MG63 (cell line): ENCODE results near the gene SIX3. TPM values are rescaled to one million over a fixed set of nuclear protein-coding genes. Genes with fewer than 3 reads are reported as not detected.

Source experiments
- DNase-seq: peaks from one replicate; pipeline ENCODE4 v3.0.0-alpha.2; 2020
- H3K27me3 ChIP-seq: fragments of 250-450 bp; sonication (Bioruptor Pico); 2 replicates; pipeline ENCODE4 v1.5.1; 2020; ENCODE audit warnings: mild to moderate bottlenecking, moderate library complexity
- H3K36me3 ChIP-seq: fragments of 250-450 bp; sonication (Bioruptor Pico); 2 replicates; pipeline ENCODE4 v1.5.1; 2020; ENCODE audit warnings: mild to moderate bottlenecking, moderate library complexity
- H3K4me3 ChIP-seq: fragments of 250-450 bp; sonication (Bioruptor Pico); 2 replicates; pipeline ENCODE4 v1.5.1; 2020; ENCODE audit warnings: mild to moderate bottlenecking, moderate library complexity
- H3K9me3 ChIP-seq: fragments of 250-450 bp; sonication (Bioruptor Pico); 2 replicates; pipeline ENCODE4 v1.5.1; 2020; ENCODE audit warnings: mild to moderate bottlenecking, moderate library complexity
- total RNA-seq: library from RNA; depleted of rRNA; stranded (reverse); fragments of >200 nt; shearing (Covaris generic); gene quantifications from 2 replicates; pipeline ENCODE4 v1.2.3, GENCODE V29; 2014; ENCODE audit warnings: low replicate concordance; rRNA removed

SIX3 gene
- total RNA-seq, 1 experiment from 2014 or later, result not detected

DNA sequence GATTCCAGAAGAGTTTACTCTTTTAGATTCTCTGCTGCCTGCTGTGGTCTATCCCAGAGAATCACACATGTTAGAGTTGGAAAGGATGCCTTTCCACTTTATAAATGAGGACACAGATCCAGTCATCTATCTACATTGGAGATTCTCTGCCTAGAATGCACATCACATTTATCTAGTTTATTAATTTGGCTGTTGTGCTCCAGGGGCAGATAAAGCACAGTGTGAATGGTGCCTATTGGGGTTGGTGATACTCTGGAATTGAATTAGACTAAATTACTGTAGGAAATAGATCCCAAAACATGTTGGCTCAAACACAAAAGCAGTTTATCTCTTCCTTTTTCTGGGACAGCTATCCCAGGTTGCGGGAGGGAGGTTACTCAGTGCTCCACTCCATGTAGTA lies 52.9 kb downstream of the SIX3 start:
- Histone ChIP-seq H3K4me3 (no peak overlapping the region), H3K36me3 (no peaks in the 10 kb centered on the region), H3K27me3 (peaks cover 6% of the 10 kb centered on the region), H3K9me3 (peaks cover 6% of the 10 kb centered on the region)
- DNase-seq, result no peak

Other genes starting within 250 kb of the SIX3 start
- gene SIX2, start 67.8 kb downstream of the SIX3 start, total RNA-seq, result 5.2 and 14.0 TPM in 2 replicates